GM19455 (cell line): Measurements from ENCODE around the gene TDP2.

Experiments
- ATAC-seq: cut with Tn5 transposase; IDR thresholded peaks from one replicate; pipeline ENCODE4 v1.9.1; 2021; ENCODE audit not compliant: unreplicated experiment

Gene TDP2

GRCh38 chr6:24606200-24606930, 60.3 kb downstream of the TDP2 start:
- no peak for ATAC-seq

GRCh38 chr6:24603241-24603640, 63.5 kb downstream of the TDP2 start:
- ATAC-seq: no peak

GRCh38 chr6:24600903-24601302, 65.8 kb downstream of the TDP2 start:
- ATAC-seq: no peak
